Endodermal cell (in vitro differentiated cells): ENCODE measurements around the gene PIGW. TPM values are rescaled to one million over a fixed set of nuclear protein-coding genes. Genes with fewer than 3 reads are reported as not detected.

Experiments used
- DNase-seq: peaks from one replicate; pipeline ENCODE4 v3.0.0-alpha.2; 2017
- H3K27ac ChIP-seq: 2 replicates; pipeline ENCODE4 v1.5.1; 2013; ENCODE audit warnings: mild to moderate bottlenecking, low read depth, low read length, moderate library complexity
- H3K27me3 ChIP-seq: 2 replicates; pipeline ENCODE4 v1.6.1; 2013; ENCODE audit warnings: mild to moderate bottlenecking, low read length, moderate library complexity; ENCODE audit not compliant: insufficient read depth, control insufficient read depth, poor library complexity, severe bottlenecking
- H3K36me3 ChIP-seq: 2 replicates; pipeline ENCODE4 v1.7.0; 2013; ENCODE audit warnings: mild to moderate bottlenecking, low read length, moderate library complexity; ENCODE audit not compliant: control insufficient read depth, insufficient read depth
- H3K4me1 ChIP-seq: one replicate; pipeline ENCODE4 v1.7.0; 2013; ENCODE audit warnings: low read length; ENCODE audit not compliant: control insufficient read depth, insufficient read depth
- H3K4me3 ChIP-seq: 2 replicates; pipeline ENCODE4 v1.5.1; 2013; ENCODE audit warnings: mild to moderate bottlenecking, low read length, moderate library complexity
- H3K9ac ChIP-seq: 2 replicates; pipeline ENCODE4 v1.6.1; 2013; ENCODE audit warnings: mild to moderate bottlenecking, low read length, moderate library complexity; ENCODE audit not compliant: poor library complexity, severe bottlenecking; ENCODE audit errors: extremely low read depth
- H3K9me3 ChIP-seq: 2 replicates; pipeline ENCODE4 v1.6.1; 2013; ENCODE audit warnings: mild to moderate bottlenecking, low read length, moderate library complexity; ENCODE audit not compliant: control insufficient read depth
- H3K27ac Mint-ChIP-seq: 2 replicates; pipeline ENCODE4 v1.8.0; 2020; ENCODE audit warnings: mixed read lengths
- H3K27me3 Mint-ChIP-seq: 2 replicates; pipeline ENCODE4 v1.8.0; 2021; ENCODE audit warnings: mild to moderate bottlenecking, mixed read lengths; ENCODE audit not compliant: insufficient read depth
- H3K36me3 Mint-ChIP-seq: 2 replicates; pipeline ENCODE4 v1.8.0; 2020; ENCODE audit warnings: low read depth, mixed read lengths
- H3K4me1 Mint-ChIP-seq: 2 replicates; pipeline ENCODE4 v1.8.0; 2020; ENCODE audit warnings: mixed read lengths
- H3K4me3 Mint-ChIP-seq: 2 replicates; pipeline ENCODE4 v1.8.0; 2020; ENCODE audit warnings: mild to moderate bottlenecking, moderate library complexity, mixed read lengths
- H3K9me3 Mint-ChIP-seq: 2 replicates; pipeline ENCODE4 v1.8.0; 2020; ENCODE audit warnings: mild to moderate bottlenecking, mixed read lengths
- CTCF ChIP-seq: fragments of 200-600 bp; sonication (generic); conservative IDR thresholded peaks from 2 replicates; pipeline ENCODE4 v1.5.0; 2021; ENCODE audit warnings: antibody characterized with exemption, mild to moderate bottlenecking
- WGBS, 2 experiments: methylation state at CpG; one replicate each; pipeline versions ENCODE4 v1.1.5 to v1.1.7; 2013; ENCODE audit warnings: missing lambda C conversion rate in 2 of 2, mixed read lengths in 1 of 2; ENCODE audit not compliant: insufficient coverage in 1 of 2, insufficient read length in 1 of 2; 5-methylcytosine and 5-hydroxymethylcytosine counted together
- total RNA-seq, 2 donors: library from RNA; stranded (reverse); fragmentation: NEBNext Ultra II Directional in 1 of 2; extraction: Animal tissue kit (Norgen Biotek cat#: 25700) in 1 of 2; gene quantifications; 2 replicates in 1 of 2; 3 replicates in 1 of 2; pipeline ENCODE4 v1.2.1, GENCODE V29; 2021

Gene PIGW
- total RNA-seq, 2 donors from 2014 or later: 10.8 to 16.6 TPM

GRCh38 chr17:36550491-36551417 is 16.0 kb downstream of the PIGW start:
- Mint-ChIP-seq H3K27ac (peak overlapping the region; percentile 5), H3K9me3 (no peaks in the 10 kb centered on the region), H3K4me3 (no peak overlapping the region), H3K36me3 (peaks cover 18% of the 10 kb centered on the region), H3K27me3 (no peaks in the 10 kb centered on the region), H3K4me1 (peaks cover 19% of the 10 kb centered on the region)
- Histone ChIP-seq H3K27ac (no peak overlapping the region), H3K36me3 (peaks cover 59% of the 10 kb centered on the region), H3K9ac (no peak overlapping the region), H3K4me1 (no peaks in the 10 kb centered on the region), H3K4me3 (no peak overlapping the region), H3K27me3 (no peaks in the 10 kb centered on the region), H3K9me3 (no peaks in the 10 kb centered on the region)
- no peak for DNase-seq
- 95% methylated on average over 8 of the region's 8 CpGs for WGBS, 2 experiments
- no peak for TF ChIP-seq CTCF

GRCh38 chr17:36553459-36553858 is 18.7 kb downstream of the PIGW start:
- Mint-ChIP-seq H3K27ac (no peak overlapping the region), H3K4me3 (no peak overlapping the region)
- no peak overlapping the region for H3K9ac ChIP-seq

GRCh38 chr17:36566081-36566480 is 31.3 kb downstream of the PIGW start:
- H3K27me3 Mint-ChIP-seq: no peaks in the 10 kb centered on the region
- Histone ChIP-seq H3K36me3 (peaks cover 86% of the 10 kb centered on the region), H3K27ac (no peak overlapping the region), H3K4me1 (no peaks in the 10 kb centered on the region), H3K9ac (no peak overlapping the region), H3K4me3 (no peak overlapping the region), H3K27me3 (no peaks in the 10 kb centered on the region), H3K9me3 (no peaks in the 10 kb centered on the region)
- H3K4me1 Mint-ChIP-seq: no peaks in the 10 kb centered on the region
- TF ChIP-seq CTCF: no peak
- peaks cover 70% of the 10 kb centered on the region for H3K36me3 Mint-ChIP-seq
- no peaks in the 10 kb centered on the region for H3K9me3 Mint-ChIP-seq
- H3K4me3 Mint-ChIP-seq: no peak overlapping the region
- H3K27ac Mint-ChIP-seq: no peak overlapping the region
- no peak for DNase-seq
- 92 to 100% methylated on average over 2 to 4 of the region's 4 CpGs for WGBS, 2 experiments

More at GRCh38 chr17:36553459-36553858, 18.7 kb downstream of the PIGW start:
- Histone ChIP-seq H3K27me3 (no peaks in the 10 kb centered on the region), H3K4me1 (no peaks in the 10 kb centered on the region), H3K36me3 (peaks cover 68% of the 10 kb centered on the region), H3K27ac (no peak overlapping the region), H3K4me3 (no peak overlapping the region), H3K9me3 (no peaks in the 10 kb centered on the region)
- no peak for DNase-seq
- no peak for TF ChIP-seq CTCF
- Mint-ChIP-seq H3K36me3 (peaks cover 37% of the 10 kb centered on the region), H3K4me1 (peaks cover 5% of the 10 kb centered on the region), H3K27me3 (no peaks in the 10 kb centered on the region), H3K9me3 (no peaks in the 10 kb centered on the region)
- WGBS, 2 experiments: 96 to 100% methylated on average over 2 of the region's 3 CpGs
